Mesendoderm (in vitro differentiated cells): Measurements from ENCODE around the gene FAM114A2.

ENCODE experiments used
- DNase-seq: peaks from one replicate; pipeline ENCODE4 v3.0.0; 2013
- H2AK5ac ChIP-seq: 2 replicates; pipeline ENCODE4 v1.6.1; 2013; ENCODE audit warnings: low read length, inconsistent platforms
- H2BK120ac ChIP-seq: 2 replicates; pipeline ENCODE4 v1.6.1; 2013; ENCODE audit warnings: low read depth, mild to moderate bottlenecking, low read length, moderate library complexity, mixed read lengths
- H2BK15ac ChIP-seq: replicated peaks from 2 replicates; pipeline ENCODE4 v1.6.1; 2013; ENCODE audit warnings: low read depth, mild to moderate bottlenecking, moderate library complexity
- H2BK5ac ChIP-seq: 2 replicates; pipeline ENCODE4 v1.6.1; 2013; ENCODE audit warnings: low read length, inconsistent platforms
- H3K18ac ChIP-seq: 2 replicates; pipeline ENCODE4 v1.6.1; 2013; ENCODE audit warnings: mild to moderate bottlenecking, low read length, mixed read lengths
- H3K23ac ChIP-seq: one replicate; pipeline ENCODE4 v1.6.1; 2013; ENCODE audit warnings: low read length
- H3K27ac ChIP-seq: 2 replicates; pipeline ENCODE4 v1.5.1; 2013; ENCODE audit warnings: low read depth, mild to moderate bottlenecking, inconsistent platforms, low read length, moderate library complexity
- H3K27me3 ChIP-seq: 2 replicates; pipeline ENCODE4 v1.6.1; 2013; ENCODE audit warnings: low read length, control low read depth, mild to moderate bottlenecking, inconsistent platforms; ENCODE audit not compliant: insufficient read depth, poor library complexity
- H3K36me3 ChIP-seq: 2 replicates; pipeline ENCODE4 v1.6.1; 2013; ENCODE audit warnings: low read length, inconsistent platforms; ENCODE audit not compliant: control insufficient read depth, insufficient read depth
- H3K4ac ChIP-seq: one replicate; pipeline ENCODE4 v1.6.1; 2013; ENCODE audit warnings: low read depth, mild to moderate bottlenecking, low read length, moderate library complexity
- H3K4me1 ChIP-seq: 2 replicates; pipeline ENCODE4 v1.6.1; 2013; ENCODE audit warnings: low read depth, low read length, inconsistent platforms; ENCODE audit not compliant: control insufficient read depth
- H3K4me2 ChIP-seq: 2 replicates; pipeline ENCODE4 v1.6.1; 2013; ENCODE audit warnings: low read length
- H3K4me3 ChIP-seq: 2 replicates; pipeline ENCODE4 v1.5.1; 2013; ENCODE audit warnings: mild to moderate bottlenecking, low read length
- H3K56ac ChIP-seq: one replicate; pipeline ENCODE4 v1.6.1; 2013; ENCODE audit warnings: low read length
- H3K79me1 ChIP-seq: 2 replicates; pipeline ENCODE4 v1.6.1; 2013; ENCODE audit warnings: low read length, inconsistent platforms
- H3K79me2 ChIP-seq: 2 replicates; pipeline ENCODE4 v1.6.1; 2013; ENCODE audit warnings: mild to moderate bottlenecking, low read length; ENCODE audit not compliant: control insufficient read depth, insufficient read depth
- H3K9ac ChIP-seq: 2 replicates; pipeline ENCODE4 v1.6.1; 2013; ENCODE audit warnings: low read length, inconsistent platforms
- H4K5ac ChIP-seq: one replicate; pipeline ENCODE4 v1.6.1; 2013; ENCODE audit warnings: low read length
- H4K8ac ChIP-seq: one replicate; pipeline ENCODE4 v1.6.1; 2013; ENCODE audit warnings: low read depth, mild to moderate bottlenecking, control low read depth, low read length, moderate library complexity
- WGBS: extraction: QIAGEN DNeasy Blood & Tissue Kit; methylation state at CpG from one replicate; pipeline ENCODE4 v1.1.7; 2013; ENCODE audit warnings: low lambda C conversion rate, missing lambda C conversion rate; ENCODE audit not compliant: insufficient coverage; ENCODE audit errors: extremely low coverage; 5-methylcytosine and 5-hydroxymethylcytosine counted together

FAM114A2 gene

GRCh38 chr5:153998768-153999167, 39.9 kb downstream of the FAM114A2 start:
- no peak overlapping the region for H3K23ac ChIP-seq
- WGBS: no CpG with 5 or more reads among the region's 1 CpG
- no peak overlapping the region for H3K4ac ChIP-seq
- H2BK5ac ChIP-seq: no peak overlapping the region
- H4K8ac ChIP-seq: no peak overlapping the region
- no peak overlapping the region for H3K18ac ChIP-seq
- no peak overlapping the region for H3K27ac ChIP-seq
- H2BK120ac ChIP-seq: no peak overlapping the region
- H3K27me3 ChIP-seq: no peaks in the 10 kb centered on the region
- no peaks in the 10 kb centered on the region for H3K36me3 ChIP-seq
- no peak overlapping the region for H3K4me2 ChIP-seq
- no peak overlapping the region for H2BK15ac ChIP-seq
- no peak for DNase-seq
- no peaks in the 10 kb centered on the region for H3K79me2 ChIP-seq
- H3K4me1 ChIP-seq: no peaks in the 10 kb centered on the region
- no peak overlapping the region for H4K5ac ChIP-seq
- no peak overlapping the region for H3K56ac ChIP-seq
- no peak overlapping the region for H3K9ac ChIP-seq
- no peak overlapping the region for H2AK5ac ChIP-seq
- no peaks in the 10 kb centered on the region for H3K79me1 ChIP-seq
- no peak overlapping the region for H3K4me3 ChIP-seq

GRCh38 chr5:153998010-153998409, 40.7 kb downstream of the FAM114A2 start:
- no peaks in the 10 kb centered on the region for H3K4me1 ChIP-seq
- H3K4me3 ChIP-seq: no peak overlapping the region
- H3K18ac ChIP-seq: no peak overlapping the region
- no peak overlapping the region for H2BK120ac ChIP-seq
- H3K79me2 ChIP-seq: no peaks in the 10 kb centered on the region
- no CpG with 5 or more reads among the region's 1 CpG for WGBS
- H2AK5ac ChIP-seq: no peak overlapping the region
- H3K79me1 ChIP-seq: no peaks in the 10 kb centered on the region
- H3K27ac ChIP-seq: no peak overlapping the region
- no peak overlapping the region for H3K23ac ChIP-seq
- H3K4me2 ChIP-seq: no peak overlapping the region
- H3K36me3 ChIP-seq: no peaks in the 10 kb centered on the region
- DNase-seq: no peak
- H4K5ac ChIP-seq: no peak overlapping the region
- H3K56ac ChIP-seq: no peak overlapping the region
- no peak overlapping the region for H3K9ac ChIP-seq
- no peaks in the 10 kb centered on the region for H3K27me3 ChIP-seq
- H3K4ac ChIP-seq: no peak overlapping the region
- H4K8ac ChIP-seq: no peak overlapping the region
- no peak overlapping the region for H2BK15ac ChIP-seq
- no peak overlapping the region for H2BK5ac ChIP-seq

GRCh38 chr5:153991168-153991567, 47.5 kb downstream of the FAM114A2 start:
- H2BK5ac ChIP-seq: no peak overlapping the region
- H3K27ac ChIP-seq: no peak overlapping the region
- no peak overlapping the region for H4K5ac ChIP-seq

GRCh38 chr5:153988510-153988909, 50.2 kb downstream of the FAM114A2 start:
- Histone ChIP-seq H3K18ac (no peak overlapping the region), H3K56ac (no peak overlapping the region), H2BK5ac (no peak overlapping the region), H3K4me1 (no peaks in the 10 kb centered on the region), H3K4ac (no peak overlapping the region), H2BK120ac (no peak overlapping the region), H4K8ac (no peak overlapping the region), H3K4me3 (no peak overlapping the region), H3K27ac (no peak overlapping the region), H3K27me3 (no peaks in the 10 kb centered on the region), H3K79me1 (no peaks in the 10 kb centered on the region), H3K23ac (no peak overlapping the region), H3K36me3 (no peaks in the 10 kb centered on the region), H2AK5ac (no peak overlapping the region), H3K4me2 (no peak overlapping the region), H4K5ac (no peak overlapping the region), H2BK15ac (no peak overlapping the region), H3K79me2 (no peaks in the 10 kb centered on the region), H3K9ac (no peak overlapping the region)
- WGBS: no CpG with 5 or more reads among the region's 5 CpGs
- no peak for DNase-seq

More at GRCh38 chr5:153991168-153991567, 47.5 kb downstream of the FAM114A2 start:
- H3K23ac ChIP-seq: no peak overlapping the region
- no peak overlapping the region for H3K18ac ChIP-seq
- H2BK15ac ChIP-seq: no peak overlapping the region
- H3K9ac ChIP-seq: no peak overlapping the region
- H2BK120ac ChIP-seq: no peak overlapping the region
- no peaks in the 10 kb centered on the region for H3K36me3 ChIP-seq
- H3K4me3 ChIP-seq: no peak overlapping the region
- H4K8ac ChIP-seq: peak overlapping the region; percentile 39
- no peak overlapping the region for H3K4ac ChIP-seq
- H2AK5ac ChIP-seq: no peak overlapping the region
- H3K4me1 ChIP-seq: no peaks in the 10 kb centered on the region
- H3K27me3 ChIP-seq: no peaks in the 10 kb centered on the region
- no peaks in the 10 kb centered on the region for H3K79me1 ChIP-seq
- no peak for DNase-seq
- no peak overlapping the region for H3K4me2 ChIP-seq
- no peaks in the 10 kb centered on the region for H3K79me2 ChIP-seq
- H3K56ac ChIP-seq: no peak overlapping the region

- Histone ChIP-seq H3K4ac (no peak overlapping the region), H4K8ac (no peak overlapping the region), H2BK5ac (no peak overlapping the region), H3K4me3 (no peak overlapping the region), H3K56ac (no peak overlapping the region), H3K4me2 (no peak overlapping the region), H2AK5ac (no peak overlapping the region), H3K27me3 (no peaks in the 10 kb centered on the region), H3K79me1 (no peaks in the 10 kb centered on the region), H3K23ac (no peak overlapping the region), H2BK15ac (no peak overlapping the region), H3K4me1 (no peaks in the 10 kb centered on the region), H2BK120ac (no peak overlapping the region), H3K18ac (no peak overlapping the region), H4K5ac (no peak overlapping the region), H3K79me2 (no peaks in the 10 kb centered on the region), H3K27ac (no peak overlapping the region), H3K9ac (no peak overlapping the region), H3K36me3 (no peaks in the 10 kb centered on the region)
- WGBS: no CpG with 5 or more reads among the region's 2 CpGs
- no peak for DNase-seq
These were observed 51.4 kb downstream of the FAM114A2 start for GRCh38 chr5:153987301-153987700.

GRCh38 chr5:153985498-153985897, 53.2 kb downstream of the FAM114A2 start:
- H3K4me1 ChIP-seq: no peaks in the 10 kb centered on the region
- H3K4me2 ChIP-seq: no peak overlapping the region
- H2AK5ac ChIP-seq: no peak overlapping the region
- H3K79me1 ChIP-seq: no peaks in the 10 kb centered on the region
- no peak for DNase-seq
- H3K23ac ChIP-seq: no peak overlapping the region
- no peak overlapping the region for H2BK120ac ChIP-seq
- no peaks in the 10 kb centered on the region for H3K27me3 ChIP-seq
- H3K4ac ChIP-seq: no peak overlapping the region
- H3K4me3 ChIP-seq: no peak overlapping the region
- no peak overlapping the region for H2BK5ac ChIP-seq
- H3K18ac ChIP-seq: no peak overlapping the region
- no CpG with 5 or more reads among the region's 3 CpGs for WGBS
- H3K27ac ChIP-seq: no peak overlapping the region
- H3K36me3 ChIP-seq: no peaks in the 10 kb centered on the region
- no peak overlapping the region for H4K8ac ChIP-seq
- H3K9ac ChIP-seq: no peak overlapping the region
- no peak overlapping the region for H3K56ac ChIP-seq
- no peak overlapping the region for H4K5ac ChIP-seq
- no peaks in the 10 kb centered on the region for H3K79me2 ChIP-seq
- H2BK15ac ChIP-seq: no peak overlapping the region
